CD4-positive, alpha-beta memory T cell (primary cell): ENCODE results near the gene PRUNE2. TPM values are rescaled to one million over a fixed set of nuclear protein-coding genes. Genes with fewer than 3 reads are reported as not detected.

ENCODE experiments used
- CTCF ChIA-PET: fragments of 350-600 bp; sonication (Branson Sonifier 250); formaldehyde crosslinking; loops from one replicate; lab custom pipeline; 2021; ENCODE audit warnings: inconsistent platforms; ENCODE audit not compliant: partially characterized antibody; lab: Charles Lee
- POLR2A ChIA-PET: fragments of 350-600 bp; sonication (Branson Sonifier 250); formaldehyde crosslinking; loops from one replicate; lab custom pipeline; 2021; ENCODE audit not compliant: partially characterized antibody; lab: Charles Lee
- DNase-seq, 5 donors: peaks; one replicate each; pipeline versions ENCODE4 v3.0.0 to v3.0.0-alpha.2; 2020 to 2022; ENCODE audit warnings: mixed read lengths in 1 of 5
- H3K27ac ChIP-seq: one replicate; pipeline ENCODE4 v1.7.0; 2013; ENCODE audit warnings: low read depth, low read length
- H3K27me3 ChIP-seq: 2 replicates; pipeline ENCODE4 v1.7.0; 2013; ENCODE audit warnings: mild to moderate bottlenecking, low read length, moderate library complexity; ENCODE audit not compliant: insufficient read depth
- H3K36me3 ChIP-seq: 2 replicates; pipeline ENCODE4 v1.7.0; 2013; ENCODE audit warnings: mild to moderate bottlenecking, low read length, moderate library complexity; ENCODE audit not compliant: insufficient read depth
- H3K4me1 ChIP-seq: 2 replicates; pipeline ENCODE4 v1.7.0; 2013; ENCODE audit warnings: mild to moderate bottlenecking, low read length, moderate library complexity; ENCODE audit not compliant: insufficient read depth
- H3K4me3 ChIP-seq, 2 donors: one replicate each; pipeline ENCODE4 v1.7.0; 2013; ENCODE audit warnings: low read length in 2 of 2, mild to moderate bottlenecking in 1 of 2
- H3K9me3 ChIP-seq, 2 donors: one replicate each; pipeline ENCODE4 v1.7.0; 2013; ENCODE audit warnings: low read length in 2 of 2, control low read depth in 1 of 2; ENCODE audit not compliant: control insufficient read depth in 1 of 2
- H3K27ac Mint-ChIP-seq, 7 donors: one replicate each; pipeline ENCODE4 v1.8.0; 2020 to 2021; ENCODE audit warnings: mixed read lengths in 7 of 7, mild to moderate bottlenecking in 6 of 7, inconsistent platforms in 3 of 7, moderate library complexity in 3 of 7
- H3K27me3 Mint-ChIP-seq, 2 donors: one replicate each; pipeline ENCODE4 v1.8.0; 2020 to 2021; ENCODE audit warnings: mixed read lengths in 2 of 2
- H3K36me3 Mint-ChIP-seq, 2 donors: one replicate each; pipeline ENCODE4 v1.8.0; 2020 to 2021; ENCODE audit warnings: mixed read lengths in 2 of 2, inconsistent platforms in 1 of 2, mild to moderate bottlenecking in 1 of 2
- H3K4me1 Mint-ChIP-seq, 4 donors: one replicate each; pipeline ENCODE4 v1.8.0; 2020 to 2021; ENCODE audit warnings: mixed read lengths in 4 of 4, mild to moderate bottlenecking in 1 of 4
- H3K4me3 Mint-ChIP-seq, 8 donors: one replicate each; pipeline ENCODE4 v1.8.0; 2020 to 2021; ENCODE audit warnings: mixed read lengths in 8 of 8, mild to moderate bottlenecking in 7 of 8, moderate library complexity in 6 of 8, inconsistent platforms in 3 of 8
- H3K9me3 Mint-ChIP-seq, 8 donors: one replicate each; pipeline ENCODE4 v1.8.0; 2020 to 2021; ENCODE audit warnings: mixed read lengths in 8 of 8, mild to moderate bottlenecking in 5 of 8, inconsistent platforms in 3 of 8, moderate library complexity in 1 of 8
- intact Hi-C: fragments of 100-400 bp; cut with micrococcal nuclease; formaldehyde crosslinking; loops from one replicate; pipeline ENCODE4 v1.15.1; 2023
- polyA plus RNA-seq, 2 donors: library from polyadenylated mRNA; unstranded; fragments of 300-500 nt; fragmentation: Illumina TruSeq; gene quantifications; one replicate each; pipeline ENCODE4 v1.2.3, GENCODE V29; 2021
- total RNA-seq, 2 experiments: library from RNA; stranded (reverse); gene quantifications; one replicate each; pipeline ENCODE4 v1.2.3, GENCODE V29; 2021

PRUNE2 gene
- total and polyA plus RNA-seq, 4 experiments from 2014 or later = 0.22 to 0.42 TPM; not detected in 2

DNA sequence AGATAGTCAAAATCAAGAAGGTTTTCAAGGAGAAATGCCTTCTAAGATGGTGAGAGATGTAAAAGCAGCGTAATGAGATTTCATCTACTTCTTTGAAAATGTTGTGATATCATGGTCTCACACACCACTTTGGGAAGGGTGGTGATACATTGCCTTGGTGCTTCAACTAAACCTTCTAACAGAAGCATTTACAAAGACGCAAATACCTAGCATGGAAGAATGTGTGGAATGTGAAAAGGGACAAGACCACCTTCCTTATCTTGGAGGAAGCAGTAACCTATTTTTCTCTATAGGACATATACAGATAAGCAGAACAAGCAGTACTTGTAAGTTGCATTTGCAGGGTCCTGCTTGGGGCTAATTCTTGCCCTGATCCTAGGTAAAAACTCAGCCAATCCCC, 102.8 kb downstream of the PRUNE2 start:
- H3K4me1 ChIP-seq = no peaks in the 10 kb centered on the region
- CTCF ChIA-PET = no interaction called here

DNA sequence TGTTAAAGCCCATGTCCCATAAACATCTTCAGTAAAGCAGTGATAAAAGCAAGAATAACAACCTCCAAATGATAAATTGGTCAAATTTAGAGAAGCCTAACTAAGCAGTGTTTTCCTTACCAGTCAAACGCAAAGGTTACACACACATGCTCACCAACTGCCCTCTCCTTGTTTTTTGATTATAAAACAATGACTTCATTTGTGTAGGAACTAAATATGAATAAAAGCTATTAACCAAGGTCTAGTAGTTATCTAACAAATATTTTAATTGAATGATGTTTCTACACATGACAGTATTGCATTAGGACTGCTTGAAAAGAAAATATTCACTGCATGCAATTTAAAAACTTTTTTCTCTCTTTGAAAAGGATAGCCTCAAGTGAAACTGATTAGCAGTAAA, 105.0 kb downstream of the PRUNE2 start:
- H3K27ac ChIP-seq = no peak overlapping the region
- CTCF ChIA-PET = no interaction called here
- H3K27me3 ChIP-seq = no peaks in the 10 kb centered on the region
- POLR2A ChIA-PET = no interaction called here
- DNase-seq = no peak
- peaks cover 3 to 7% of the 10 kb centered on the region in 2 donors for H3K27me3 Mint-ChIP-seq
- no peak overlapping the region for H3K4me3 Mint-ChIP-seq
- intact Hi-C loops = no loop called here
- no peaks in the 10 kb centered on the region for H3K36me3 Mint-ChIP-seq
- no peaks in the 10 kb centered on the region for H3K9me3 Mint-ChIP-seq
- no peaks in the 10 kb centered on the region for H3K9me3 ChIP-seq
- no peaks in the 10 kb centered on the region for H3K4me1 Mint-ChIP-seq
- no peak overlapping the region for H3K4me3 ChIP-seq
- no peaks in the 10 kb centered on the region for H3K36me3 ChIP-seq
- no peaks in the 10 kb centered on the region for H3K4me1 ChIP-seq
- H3K27ac Mint-ChIP-seq = no peak overlapping the region

More for the DNA sequence above, 102.8 kb downstream of the PRUNE2 start:
- Histone ChIP-seq H3K36me3 (no peaks in the 10 kb centered on the region), H3K4me3 (no peak overlapping the region), H3K9me3 (no peaks in the 10 kb centered on the region), H3K27me3 (no peaks in the 10 kb centered on the region), H3K27ac (no peak overlapping the region)
- H3K9me3 Mint-ChIP-seq = no peaks in the 10 kb centered on the region
- peaks cover 3 to 7% of the 10 kb centered on the region in 2 donors for H3K27me3 Mint-ChIP-seq
- no peaks in the 10 kb centered on the region for H3K4me1 Mint-ChIP-seq
- POLR2A ChIA-PET = no interaction called here
- intact Hi-C loops = no loop called here
- no peak overlapping the region for H3K4me3 Mint-ChIP-seq
- no peaks in the 10 kb centered on the region for H3K36me3 Mint-ChIP-seq
- H3K27ac Mint-ChIP-seq = no peak overlapping the region
- no peak for DNase-seq

DNA sequence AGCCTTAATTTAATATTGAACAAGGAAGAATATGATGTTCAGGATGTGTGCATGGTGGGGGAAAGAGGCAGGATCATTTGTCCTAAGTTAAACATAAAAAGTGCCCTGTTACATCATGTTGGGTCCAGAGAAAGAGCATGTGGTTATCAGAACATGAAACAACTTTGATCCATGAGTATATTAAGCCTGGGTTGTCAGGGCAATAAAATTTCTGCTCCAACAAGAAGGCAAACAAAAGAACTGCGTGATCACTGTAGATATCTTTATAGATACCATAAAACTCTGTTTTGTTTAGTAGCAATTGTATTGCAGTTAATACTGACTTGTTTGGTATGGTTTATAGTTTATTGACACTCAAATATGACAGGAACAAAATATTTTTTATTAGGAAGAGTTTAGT, 106.4 kb downstream of the PRUNE2 start:
- Mint-ChIP-seq H3K27ac (no peak overlapping the region), H3K9me3 (no peaks in the 10 kb centered on the region), H3K36me3 (no peaks in the 10 kb centered on the region), H3K4me3 (no peak overlapping the region), H3K4me1 (no peaks in the 10 kb centered on the region), H3K27me3 (peaks cover 3 to 13% of the 10 kb centered on the region in 2 donors)
- intact Hi-C loops = no loop called here
- no peaks in the 10 kb centered on the region for H3K4me1 ChIP-seq
- H3K9me3 ChIP-seq = no peaks in the 10 kb centered on the region
- H3K36me3 ChIP-seq = no peaks in the 10 kb centered on the region
- ChIA-PET CTCF (no interaction called here), POLR2A (no interaction called here)
- no peak overlapping the region for H3K27ac ChIP-seq
- H3K27me3 ChIP-seq = no peaks in the 10 kb centered on the region
- DNase-seq = no peak
- H3K4me3 ChIP-seq = no peak overlapping the region

DNA sequence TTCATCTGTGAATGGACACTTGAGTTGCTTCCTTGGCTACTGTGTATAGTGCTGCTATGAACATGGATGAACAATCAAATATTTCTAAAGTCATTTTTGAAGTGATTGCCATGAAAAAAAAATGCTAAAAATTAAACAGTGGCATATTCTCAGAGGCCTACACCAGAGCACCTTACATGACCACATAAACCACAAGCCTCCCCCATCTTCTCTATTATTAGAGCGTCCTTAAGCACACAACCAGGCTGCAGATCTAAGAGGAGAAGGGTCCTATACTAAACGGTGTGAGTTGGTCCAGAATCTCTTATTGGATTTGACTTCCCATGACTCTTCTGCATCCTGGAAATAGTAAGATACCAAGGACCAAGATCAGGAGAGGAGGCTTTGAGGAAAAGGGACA, 107.4 kb downstream of the PRUNE2 start:
- no peaks in the 10 kb centered on the region for H3K36me3 Mint-ChIP-seq
- H3K27me3 Mint-ChIP-seq = peaks cover 3 to 13% of the 10 kb centered on the region in 2 donors
- no peak overlapping the region for H3K27ac Mint-ChIP-seq
- Histone ChIP-seq H3K36me3 (no peaks in the 10 kb centered on the region), H3K27me3 (no peaks in the 10 kb centered on the region), H3K27ac (no peak overlapping the region), H3K4me1 (no peaks in the 10 kb centered on the region), H3K9me3 (no peaks in the 10 kb centered on the region), H3K4me3 (no peak overlapping the region)
- ChIA-PET POLR2A (no interaction called here), CTCF (no interaction called here)
- no peak for DNase-seq
- no peak overlapping the region for H3K4me3 Mint-ChIP-seq
- intact Hi-C loops = no loop called here
- H3K9me3 Mint-ChIP-seq = no peaks in the 10 kb centered on the region
- H3K4me1 Mint-ChIP-seq = no peaks in the 10 kb centered on the region

DNA sequence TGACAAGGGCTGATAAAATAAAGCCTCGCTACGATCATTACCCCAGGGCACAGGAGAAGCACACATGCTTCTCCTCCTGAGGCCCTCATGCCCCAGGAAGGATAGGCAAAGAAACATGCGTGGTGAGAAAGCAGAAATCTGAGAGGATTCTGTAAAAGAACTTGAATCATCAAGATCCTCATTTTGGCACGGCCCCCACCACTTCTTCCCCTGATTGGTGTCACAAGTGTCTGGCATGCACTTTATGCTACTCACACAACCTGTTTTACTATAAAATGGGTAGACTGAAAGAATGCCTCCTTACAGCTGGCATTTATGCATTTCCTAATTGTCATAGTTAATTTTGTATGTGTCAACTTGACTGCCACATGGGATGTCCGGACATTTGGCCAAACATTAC, 109.6 kb downstream of the PRUNE2 start:
- DNase-seq = no peak
- no peaks in the 10 kb centered on the region for H3K4me1 Mint-ChIP-seq
- ChIA-PET POLR2A (no interaction called here), CTCF (no interaction called here)
- Histone ChIP-seq H3K4me1 (no peaks in the 10 kb centered on the region), H3K9me3 (no peaks in the 10 kb centered on the region), H3K27me3 (no peaks in the 10 kb centered on the region), H3K4me3 (no peak overlapping the region), H3K27ac (no peak overlapping the region), H3K36me3 (no peaks in the 10 kb centered on the region)
- no peak overlapping the region for H3K27ac Mint-ChIP-seq
- intact Hi-C loops = no loop called here
- peaks cover 0 to 2% (median 0%) of the 10 kb centered on the region in 8 donors for H3K9me3 Mint-ChIP-seq
- H3K36me3 Mint-ChIP-seq = no peaks in the 10 kb centered on the region
- H3K4me3 Mint-ChIP-seq = no peak overlapping the region
- peaks cover 3 to 13% of the 10 kb centered on the region in 2 donors for H3K27me3 Mint-ChIP-seq

DNA sequence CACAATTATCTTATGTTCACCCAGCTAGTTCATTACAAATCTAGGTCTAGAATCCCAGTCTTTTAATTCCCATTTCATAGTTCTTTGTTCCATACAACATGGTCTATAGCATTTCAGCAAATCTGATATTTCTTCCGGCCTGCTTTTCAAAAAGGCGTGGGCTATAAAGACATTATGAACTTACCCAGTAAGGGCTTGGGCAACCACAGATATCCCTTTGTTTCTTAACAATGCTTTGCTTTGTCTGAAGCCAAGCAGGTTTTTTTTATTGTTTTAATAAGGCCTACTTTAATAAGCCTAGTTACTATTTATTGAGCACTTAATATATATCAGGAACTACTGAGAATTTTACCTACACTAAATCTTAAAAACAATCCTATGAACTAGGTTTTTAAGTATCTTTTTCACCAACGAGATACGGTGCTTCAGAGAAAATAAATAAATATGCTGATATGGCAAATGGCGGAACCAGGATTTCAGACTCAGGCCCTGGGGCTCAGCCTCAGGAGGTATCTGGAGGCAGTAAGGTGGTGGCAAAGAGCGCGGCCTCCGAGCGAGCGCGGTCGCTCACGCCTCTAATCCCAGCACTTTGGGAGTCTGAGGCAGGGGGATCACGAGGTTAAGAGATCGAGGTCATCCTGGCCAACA, 112.0 kb downstream of the PRUNE2 start:
- Mint-ChIP-seq H3K27me3 (peaks cover 0 to 13% of the 10 kb centered on the region in 2 donors), H3K27ac (no peak overlapping the region), H3K9me3 (peaks cover 0 to 2% (median 0%) of the 10 kb centered on the region in 8 donors), H3K36me3 (no peaks in the 10 kb centered on the region), H3K4me3 (no peak overlapping the region), H3K4me1 (no peaks in the 10 kb centered on the region)
- DNase-seq = no peak
- H3K9me3 ChIP-seq = no peaks in the 10 kb centered on the region
- H3K4me3 ChIP-seq = no peak overlapping the region
- H3K36me3 ChIP-seq = no peaks in the 10 kb centered on the region
- intact Hi-C loops = no loop called here
- no peaks in the 10 kb centered on the region for H3K4me1 ChIP-seq
- CTCF ChIA-PET = no interaction called here
- no peaks in the 10 kb centered on the region for H3K27me3 ChIP-seq
- no peak overlapping the region for H3K27ac ChIP-seq
- POLR2A ChIA-PET = no interaction called here

DNA sequence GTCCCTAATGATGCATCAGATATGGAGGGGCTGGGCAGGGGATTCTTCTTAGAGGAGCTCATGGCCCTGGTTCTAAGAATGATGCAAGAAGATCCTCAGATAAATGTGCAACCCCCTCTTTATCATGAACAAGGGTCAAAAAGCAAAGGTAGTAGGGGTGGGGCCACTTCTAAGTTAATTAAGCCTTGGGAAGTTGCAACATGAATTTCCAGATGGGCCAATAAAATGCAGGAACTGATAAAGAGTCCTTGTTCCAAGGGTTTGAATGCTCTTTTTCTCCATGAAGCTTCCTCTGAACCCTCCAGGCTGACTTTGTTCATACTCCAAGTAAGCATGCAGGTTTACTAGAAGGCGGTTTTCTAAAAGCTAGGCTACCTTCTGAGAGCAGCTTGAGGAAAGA, 116.1 kb downstream of the PRUNE2 start:
- ChIA-PET POLR2A (no interaction called here), CTCF (no interaction called here)
- H3K27ac Mint-ChIP-seq = no peak overlapping the region
- no peaks in the 10 kb centered on the region for H3K9me3 ChIP-seq
- H3K4me1 Mint-ChIP-seq = no peaks in the 10 kb centered on the region
- H3K27me3 ChIP-seq = no peaks in the 10 kb centered on the region
- intact Hi-C loops = no loop called here
- no peaks in the 10 kb centered on the region for H3K36me3 ChIP-seq
- no peak for DNase-seq
- H3K4me1 ChIP-seq = no peaks in the 10 kb centered on the region
- no peak overlapping the region for H3K27ac ChIP-seq
- no peaks in the 10 kb centered on the region for H3K36me3 Mint-ChIP-seq
- H3K27me3 Mint-ChIP-seq = peaks cover 2% of the 10 kb centered on the region in 2 donors
- no peak overlapping the region for H3K4me3 Mint-ChIP-seq
- H3K9me3 Mint-ChIP-seq = peaks cover 0 to 2% (median 0%) of the 10 kb centered on the region in 8 donors
- H3K4me3 ChIP-seq = no peak overlapping the region
